Superior temporal gyrus (tissue), 1 donor: ENCODE results near the gene GLO1.
"Not testable (repeated sequence)": the region's sequence is repeated elsewhere in the genome, so short reads cannot be mapped to it uniquely, and the experiment has no call there.

Experiments
- DNase-seq: peaks from one replicate; pipeline ENCODE4 v3.0.0-alpha.2; 2016; ENCODE audit errors: extremely low spot score

GLO1 gene

GRCh38 chr6:38705924-38706323 is 3.0 kb upstream of the GLO1 start:
- DNase-seq, result no peak

- DNase-seq, result no peak
Observed at GRCh38 chr6:38703949-38704590, 1.1 kb upstream of the GLO1 start.

GRCh38 chr6:38701551-38701950 is 1.4 kb downstream of the GLO1 start:
- no peak for DNase-seq

GRCh38 chr6:38699702-38700101 is 3.2 kb downstream of the GLO1 start:
- DNase-seq, result not testable (repeated sequence)

GRCh38 chr6:38697846-38698245 is 5.1 kb downstream of the GLO1 start:
- no peak for DNase-seq

- DNase-seq, result no peak
Observed at GRCh38 chr6:38696345-38696744, 6.6 kb downstream of the GLO1 start.

GRCh38 chr6:38695933-38696332 is 7.0 kb downstream of the GLO1 start:
- no peak for DNase-seq

- DNase-seq, result no peak
Observed at GRCh38 chr6:38695227-38695900, 7.6 kb downstream of the GLO1 start.

GRCh38 chr6:38688579-38689087 is 14.3 kb downstream of the GLO1 start:
- peak; percentile 20 for DNase-seq

- DNase-seq, result peak; percentile 11
Observed at GRCh38 chr6:38687549-38687948, 15.4 kb downstream of the GLO1 start.

- DNase-seq, result no peak
Observed at GRCh38 chr6:38687043-38687353, 15.9 kb downstream of the GLO1 start.

GRCh38 chr6:38686270-38687042 is 16.5 kb downstream of the GLO1 start:
- DNase-seq, result peak; percentile 35

- no peak for DNase-seq
Observed at GRCh38 chr6:38684904-38685303, 18.0 kb downstream of the GLO1 start.

GRCh38 chr6:38684237-38684636 is 18.7 kb downstream of the GLO1 start:
- DNase-seq, result peak; percentile 43

GRCh38 chr6:38681850-38682249 is 21.1 kb downstream of the GLO1 start:
- DNase-seq, result no peak

GRCh38 chr6:38679668-38680067 is 23.3 kb downstream of the GLO1 start:
- no peak for DNase-seq

GRCh38 chr6:38678178-38678760 is 24.7 kb downstream of the GLO1 start:
- no peak for DNase-seq

- DNase-seq, result no peak
Observed at GRCh38 chr6:38676974-38677544, 25.9 kb downstream of the GLO1 start.

GRCh38 chr6:38676236-38676973 is 26.5 kb downstream of the GLO1 start:
- DNase-seq, result no peak

- no peak for DNase-seq
Observed at GRCh38 chr6:38673397-38674165, 29.4 kb downstream of the GLO1 start.
